Measurements from ENCODE around the gene PANK1.

DNA sequence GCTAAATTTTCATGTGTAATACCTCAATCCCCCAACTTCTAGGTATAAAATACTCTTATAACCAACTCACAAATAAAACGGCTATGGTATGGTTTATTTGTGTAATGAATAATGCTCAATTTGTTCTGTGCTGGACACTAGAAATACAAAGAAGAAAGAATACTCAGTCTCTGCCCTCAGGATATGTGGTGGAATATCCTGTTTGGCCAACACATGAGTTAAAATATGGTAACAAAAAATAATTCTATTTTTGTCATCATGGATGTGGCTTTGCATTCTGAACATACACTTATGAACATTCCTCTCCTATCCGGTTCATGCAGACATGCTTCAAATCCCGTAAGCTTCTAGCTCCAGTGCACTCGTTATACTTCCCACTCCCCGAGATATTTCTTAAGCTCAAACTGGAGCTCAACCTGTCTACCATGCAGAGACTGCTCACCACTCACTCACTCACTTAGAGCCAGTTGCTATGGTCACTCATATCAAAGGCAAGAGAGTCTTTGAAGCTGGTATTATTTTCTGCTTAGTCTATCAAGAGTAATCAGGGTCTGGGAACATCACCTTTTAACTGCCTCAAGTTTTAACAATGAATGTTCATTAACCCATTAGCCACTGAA, 55.8 kb downstream of the PANK1 start:
- TF ChIP-seq POLR2A (IDR thresholded peaks at IDR 0.05; ENCODE audit: low read length) (no peak), GATA1 (IDR thresholded peaks at IDR 0.05; ENCODE audit: low read depth, low read length) (no peak)

All from erythroblast (primary cell).